GM12865 (cell line): ENCODE measurements around the gene PANK4.
"Not testable (repeated sequence)": the region's sequence is repeated elsewhere in the genome, so short reads cannot be mapped to it uniquely, and the experiment has no call there.

Experiments used
- DNase-seq: peaks from one replicate; pipeline ENCODE4 v3.0.0; 2010; ENCODE audit warnings: low read depth
- H3K4me3 ChIP-seq: 2 replicates; pipeline ENCODE4 v1.5.1; 2011; ENCODE audit warnings: mild to moderate bottlenecking, low read depth, low read length, control low read depth
- CTCF ChIP-seq: IDR thresholded peaks from 2 replicates; pipeline ENCODE4 v1.5.1; 2011; ENCODE audit warnings: low read length, control low read depth, low read depth, inconsistent platforms; ENCODE audit not compliant: insufficient read depth; ENCODE audit errors: missing control alignments

The PANK4 gene

GRCh38 chr1:2459757-2460156, 66.6 kb downstream of the PANK4 start:
- no peak overlapping the region for H3K4me3 ChIP-seq
- DNase-seq: no peak
- no peak for TF ChIP-seq CTCF

- not testable (repeated sequence) for H3K4me3 ChIP-seq, DNase-seq
Observed at GRCh38 chr1:2459102-2459753, 67.2 kb downstream of the PANK4 start.

- H3K4me3 ChIP-seq: no peak overlapping the region
- DNase-seq: no peak
- no peak for TF ChIP-seq CTCF
Observed at GRCh38 chr1:2458687-2459086, 67.7 kb downstream of the PANK4 start.
